Mesodermal cell (in vitro differentiated cells): ENCODE data around the gene MRM2.

ENCODE experiments used
- H3K27ac ChIP-seq: 2 replicates; pipeline ENCODE4 v1.7.0; 2013; ENCODE audit warnings: mild to moderate bottlenecking, low read depth, low read length, moderate library complexity; ENCODE audit not compliant: severe bottlenecking
- H3K36me3 ChIP-seq: 2 replicates; pipeline ENCODE4 v1.7.1; 2013; ENCODE audit warnings: mild to moderate bottlenecking, low read length, moderate library complexity; ENCODE audit not compliant: control insufficient read depth, insufficient read depth
- H3K4me1 ChIP-seq: one replicate; pipeline ENCODE4 v1.7.1; 2013; ENCODE audit warnings: mild to moderate bottlenecking, low read length; ENCODE audit not compliant: insufficient read depth, control insufficient read depth, poor library complexity, severe bottlenecking
- H3K4me3 ChIP-seq: 2 replicates; pipeline ENCODE4 v1.7.0; 2013; ENCODE audit warnings: low read length, control low read depth, mild to moderate bottlenecking; ENCODE audit not compliant: insufficient read depth, poor library complexity, severe bottlenecking; ENCODE audit errors: extremely low read depth
- H3K9me3 ChIP-seq: 2 replicates; pipeline ENCODE4 v1.7.1; 2013; ENCODE audit warnings: mild to moderate bottlenecking, low read length, moderate library complexity; ENCODE audit not compliant: control insufficient read depth
- WGBS, 2 experiments: methylation state at CpG; one replicate each; pipeline ENCODE4 v1.1.5; 2013; ENCODE audit warnings: missing lambda C conversion rate in 2 of 2; ENCODE audit not compliant: insufficient coverage in 2 of 2; 5-methylcytosine and 5-hydroxymethylcytosine counted together

MRM2 gene

GRCh38 chr7:2197436-2198155 lies 44.4 kb downstream of the MRM2 start:
- 92 to 95% methylated on average over 15 of the region's 21 CpGs for WGBS, 2 experiments
- no peak overlapping the region for H3K27ac ChIP-seq
- H3K36me3 ChIP-seq: peaks cover 80% of the 10 kb centered on the region
- peaks cover 7% of the 10 kb centered on the region for H3K9me3 ChIP-seq
- H3K4me3 ChIP-seq: no peak overlapping the region
- no peaks in the 10 kb centered on the region for H3K4me1 ChIP-seq

GRCh38 chr7:2196381-2197378 lies 45.3 kb downstream of the MRM2 start:
- 92% methylated on average over 28 to 30 of the region's 32 CpGs for WGBS, 2 experiments
- Histone ChIP-seq H3K9me3 (peaks cover 7% of the 10 kb centered on the region), H3K4me1 (no peaks in the 10 kb centered on the region), H3K4me3 (no peak overlapping the region), H3K27ac (no peak overlapping the region), H3K36me3 (peaks cover 86% of the 10 kb centered on the region)

GRCh38 chr7:2195400-2196246 lies 46.4 kb downstream of the MRM2 start:
- 96 to 100% methylated on average over 8 to 11 of the region's 13 CpGs for WGBS, 2 experiments
- Histone ChIP-seq H3K9me3 (peaks cover 7% of the 10 kb centered on the region), H3K36me3 (peaks cover 88% of the 10 kb centered on the region), H3K4me1 (no peaks in the 10 kb centered on the region), H3K4me3 (no peak overlapping the region), H3K27ac (no peak overlapping the region)

GRCh38 chr7:2193575-2194305 lies 48.3 kb downstream of the MRM2 start:
- Histone ChIP-seq H3K4me3 (no peak overlapping the region), H3K9me3 (peaks cover 14% of the 10 kb centered on the region), H3K27ac (no peak overlapping the region), H3K4me1 (no peaks in the 10 kb centered on the region), H3K36me3 (peaks cover 85% of the 10 kb centered on the region)
- WGBS, 2 experiments: 82 to 83% methylated on average over 8 to 14 of the region's 19 CpGs

- peaks cover 21% of the 10 kb centered on the region for H3K9me3 ChIP-seq
- WGBS, 2 experiments: 90 to 91% methylated on average over 13 to 17 of the region's 18 CpGs
- peaks cover 88% of the 10 kb centered on the region for H3K36me3 ChIP-seq
- H3K4me1 ChIP-seq: no peaks in the 10 kb centered on the region
- H3K27ac ChIP-seq: no peak overlapping the region
- no peak overlapping the region for H3K4me3 ChIP-seq
These were observed 49.0 kb downstream of the MRM2 start for GRCh38 chr7:2192831-2193534.

- no peak overlapping the region for H3K27ac ChIP-seq
These were observed 51.0 kb downstream of the MRM2 start for GRCh38 chr7:2191016-2191415.

GRCh38 chr7:2190531-2190930 lies 51.5 kb downstream of the MRM2 start:
- peaks cover 22% of the 10 kb centered on the region for H3K9me3 ChIP-seq
- no peaks in the 10 kb centered on the region for H3K4me1 ChIP-seq
- 88 to 92% methylated on average over 7 to 8 of the region's 10 CpGs for WGBS, 2 experiments
- H3K27ac ChIP-seq: no peak overlapping the region
- no peak overlapping the region for H3K4me3 ChIP-seq
- peaks cover 83% of the 10 kb centered on the region for H3K36me3 ChIP-seq

More at GRCh38 chr7:2191016-2191415, 51.0 kb downstream of the MRM2 start:
- no peak overlapping the region for H3K4me3 ChIP-seq
- H3K9me3 ChIP-seq: peaks cover 24% of the 10 kb centered on the region
- 91 to 97% methylated on average over 6 to 8 of the region's 9 CpGs for WGBS, 2 experiments
- peaks cover 85% of the 10 kb centered on the region for H3K36me3 ChIP-seq
- H3K4me1 ChIP-seq: no peaks in the 10 kb centered on the region

GRCh38 chr7:2186166-2186565 lies 55.8 kb downstream of the MRM2 start:
- H3K4me3 ChIP-seq: no peak overlapping the region
- 100% methylated on average over 3 of the region's 4 CpGs for whole genome bisulfite sequencing, 2 experiments
- no peaks in the 10 kb centered on the region for H3K4me1 ChIP-seq
- peaks cover 17% of the 10 kb centered on the region for H3K9me3 ChIP-seq
- no peak overlapping the region for H3K27ac ChIP-seq
- H3K36me3 ChIP-seq: peaks cover 71% of the 10 kb centered on the region

GRCh38 chr7:2185715-2186114 lies 56.3 kb downstream of the MRM2 start:
- WGBS, 2 experiments: 94 to 97% methylated on average over 5 of the region's 8 CpGs
- H3K36me3 ChIP-seq: peaks cover 67% of the 10 kb centered on the region

More at GRCh38 chr7:2185715-2186114, 56.3 kb downstream of the MRM2 start:
- Histone ChIP-seq H3K9me3 (peaks cover 17% of the 10 kb centered on the region), H3K4me3 (no peak overlapping the region), H3K27ac (no peak overlapping the region), H3K4me1 (no peaks in the 10 kb centered on the region)
